ENCODE measurements around the gene DNAJB5.

DNAJB5 gene

DNA sequence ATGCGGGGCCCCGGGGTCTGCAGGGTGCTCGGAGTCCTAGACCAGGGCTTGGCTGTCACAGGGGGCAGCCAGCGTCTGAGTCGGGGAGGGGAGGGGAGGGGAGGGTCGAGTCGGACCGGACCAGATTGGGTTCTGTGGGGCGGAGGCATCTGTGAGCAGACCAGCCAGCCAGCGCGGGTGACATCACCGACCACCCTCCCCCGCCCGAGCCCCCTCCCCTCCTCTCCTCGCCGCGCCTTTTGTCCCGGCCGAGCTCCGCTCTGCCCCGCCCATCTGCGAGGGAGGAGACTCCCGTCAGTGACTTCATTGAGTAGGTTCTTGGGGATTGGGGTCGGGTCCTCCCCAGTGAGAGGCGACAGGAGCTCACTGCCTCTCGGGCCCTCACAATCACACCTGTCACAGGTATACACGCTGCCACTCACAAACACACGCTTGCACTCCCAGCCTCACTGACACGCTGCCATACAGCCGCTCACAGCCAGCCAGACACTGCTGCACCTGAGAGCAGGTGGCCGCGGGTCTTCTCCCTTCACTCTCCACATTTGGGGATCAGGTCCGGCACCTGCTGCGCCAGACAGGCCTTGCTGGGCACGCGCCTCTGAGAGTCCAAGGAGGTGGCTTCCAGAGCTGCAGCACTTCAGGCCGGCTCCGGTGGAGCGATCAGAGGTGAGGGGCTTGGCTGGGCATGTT, 546 bp downstream of the DNAJB5 start:
- Mint-ChIP-seq H3K27me3 (peaks cover 0 to 8% of the 10 kb centered on the region in 2 donors), H3K36me3 (ENCODE audit: insufficient read depth) (peaks cover 14% of the 10 kb centered on the region), H3K4me3 (peak overlapping the region; percentile 84 to 92), H3K27ac (no peak overlapping the region), H3K4me1 (ENCODE audit: low read depth in 2 of 2) (peaks cover 22 to 31% of the 10 kb centered on the region in 2 donors), H3K9me3 (no peaks in the 10 kb centered on the region)
- ATAC-seq (replicated peaks), result no peak
- no peak for DNase-seq

- DNase-seq, result no peak
- H3K36me3 Mint-ChIP-seq (ENCODE audit: insufficient read depth), result peaks cover 14% of the 10 kb centered on the region
- peaks cover 16 to 26% of the 10 kb centered on the region in 2 donors for H3K4me1 Mint-ChIP-seq (ENCODE audit: low read depth in 2 of 2)
- H3K4me3 Mint-ChIP-seq, result peak overlapping the region; percentile 84 to 92
- no peaks in the 10 kb centered on the region for H3K9me3 Mint-ChIP-seq
- no peaks in the 10 kb centered on the region for H3K27me3 Mint-ChIP-seq
- peak overlapping the region in 1 of 2 donors; percentile 13 for H3K27ac Mint-ChIP-seq
- no peak for ATAC-seq (replicated peaks)
Measured at GRCh38 chr9:34990908-34991606, 1.5 kb downstream of the DNAJB5 start.

DNA sequence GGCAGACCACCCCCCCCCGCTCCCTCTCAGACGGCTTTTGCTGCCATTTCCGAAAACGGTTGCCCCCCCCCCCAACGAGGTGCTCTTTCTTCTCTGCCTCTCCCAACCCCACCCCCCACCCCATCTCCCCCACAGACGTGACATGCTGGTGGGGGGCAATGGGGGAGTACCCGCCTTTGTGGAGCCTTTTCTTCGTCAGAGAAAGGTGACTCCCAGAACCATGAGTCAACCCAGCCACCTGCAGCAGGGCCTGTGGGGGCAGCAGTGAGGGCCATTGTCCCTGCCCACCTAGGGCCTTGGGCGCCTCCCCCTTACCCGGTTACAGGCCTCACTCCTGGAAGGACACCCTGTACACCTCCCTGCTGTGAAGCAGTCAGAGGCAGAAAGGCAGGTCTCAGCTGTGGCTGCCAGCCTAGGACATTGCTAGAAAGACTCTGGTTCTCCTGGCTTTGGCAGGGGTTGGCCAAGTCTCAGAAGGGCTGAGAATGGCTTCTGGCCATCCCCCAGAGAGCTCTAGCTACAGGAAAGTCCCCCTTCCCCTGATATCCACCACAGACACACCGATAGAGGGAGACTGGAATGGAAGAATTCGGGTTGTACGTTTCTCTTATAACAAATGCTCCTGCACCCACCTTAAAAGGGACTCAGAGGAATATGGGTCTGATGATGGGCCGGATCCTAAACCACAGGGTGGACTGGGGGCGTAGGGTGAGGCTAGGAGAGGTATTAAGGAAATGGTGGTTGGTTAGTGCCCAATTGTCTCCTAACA, 2.2 kb downstream of the DNAJB5 start:
- H3K27ac Mint-ChIP-seq, result peak overlapping the region in 1 of 2 donors; percentile 44
- H3K4me3 Mint-ChIP-seq, result no peak overlapping the region
- ATAC-seq (replicated peaks) (no peak), DNase-seq (no peak)
- H3K36me3 Mint-ChIP-seq (ENCODE audit: insufficient read depth), result peaks cover 14% of the 10 kb centered on the region
- no peaks in the 10 kb centered on the region for H3K27me3 Mint-ChIP-seq
- peaks cover 15 to 23% of the 10 kb centered on the region in 2 donors for H3K4me1 Mint-ChIP-seq (ENCODE audit: low read depth in 2 of 2)
- H3K9me3 Mint-ChIP-seq, result no peaks in the 10 kb centered on the region

GRCh38 chr9:34992376-34992951, 2.9 kb downstream of the DNAJB5 start:
- no peak overlapping the region for H3K27ac Mint-ChIP-seq
- H3K4me1 Mint-ChIP-seq (ENCODE audit: low read depth in 2 of 2), result peaks cover 11 to 17% of the 10 kb centered on the region in 2 donors
- H3K4me3 Mint-ChIP-seq, result no peak overlapping the region
- ATAC-seq (replicated peaks) (no peak), DNase-seq (no peak)
- no peaks in the 10 kb centered on the region for H3K9me3 Mint-ChIP-seq
- H3K27me3 Mint-ChIP-seq, result no peaks in the 10 kb centered on the region
- H3K36me3 Mint-ChIP-seq (ENCODE audit: insufficient read depth), result peaks cover 14% of the 10 kb centered on the region

GRCh38 chr9:34993502-34994259, 4.1 kb downstream of the DNAJB5 start:
- H3K9me3 Mint-ChIP-seq, result no peaks in the 10 kb centered on the region
- H3K36me3 Mint-ChIP-seq (ENCODE audit: insufficient read depth), result peaks cover 9% of the 10 kb centered on the region
- H3K4me3 Mint-ChIP-seq, result no peak overlapping the region
- ATAC-seq (replicated peaks) (no peak), DNase-seq (no peak)
- H3K4me1 Mint-ChIP-seq (ENCODE audit: low read depth in 2 of 2), result peaks cover 7 to 11% of the 10 kb centered on the region in 2 donors
- H3K27ac Mint-ChIP-seq, result peak overlapping the region in 1 of 2 donors; percentile 46
- no peaks in the 10 kb centered on the region for H3K27me3 Mint-ChIP-seq

- peaks cover 2 to 10% of the 10 kb centered on the region in 2 donors for H3K4me1 Mint-ChIP-seq (ENCODE audit: low read depth in 2 of 2)
- no peak for DNase-seq
- H3K4me3 Mint-ChIP-seq, result no peak overlapping the region
Measured at GRCh38 chr9:34994260-34994899, 4.8 kb downstream of the DNAJB5 start.

DNA sequence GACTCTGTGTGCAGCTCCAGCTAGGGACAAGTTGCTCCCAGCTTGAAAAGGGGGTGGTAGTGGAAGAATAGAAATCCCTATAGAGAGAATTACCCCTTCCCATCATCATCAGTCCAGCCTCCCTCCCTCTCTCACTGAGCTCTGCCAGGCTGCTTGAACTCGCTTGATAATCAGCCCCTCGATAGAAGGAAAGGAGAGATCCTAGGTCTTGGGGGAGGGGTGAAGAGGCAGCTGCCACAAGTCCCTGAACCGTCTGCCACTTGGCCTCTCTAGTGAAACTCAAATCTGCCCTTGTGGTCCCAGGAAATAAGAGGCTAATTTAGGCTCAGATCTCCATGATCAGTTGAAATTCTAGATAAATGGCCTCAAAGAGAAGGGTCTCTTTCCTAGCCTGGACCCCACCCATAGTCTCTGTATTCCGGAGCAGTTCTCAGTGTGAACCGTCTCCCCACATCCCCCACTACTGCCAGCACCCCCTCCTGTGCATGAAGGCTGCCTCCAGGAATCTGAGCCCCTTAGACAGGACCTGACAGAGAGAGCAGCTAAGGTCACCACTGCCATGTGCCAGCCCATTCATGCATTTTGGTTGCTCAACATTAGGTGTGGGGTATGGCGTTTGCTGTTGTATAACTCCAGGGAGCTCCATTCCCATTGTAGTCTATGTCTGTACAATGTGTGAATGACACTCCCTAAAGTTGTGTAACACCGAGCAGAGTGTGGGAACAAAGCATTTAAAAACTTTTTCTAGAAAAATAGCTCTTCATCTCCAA, 5.5 kb downstream of the DNAJB5 start:
- Mint-ChIP-seq H3K4me3 (no peak overlapping the region), H3K4me1 (ENCODE audit: low read depth in 2 of 2) (peaks cover 0 to 9% of the 10 kb centered on the region in 2 donors), H3K27ac (no peak overlapping the region), H3K9me3 (no peaks in the 10 kb centered on the region), H3K27me3 (no peaks in the 10 kb centered on the region), H3K36me3 (ENCODE audit: insufficient read depth) (peaks cover 7% of the 10 kb centered on the region)
- DNase-seq, result no peak
- ATAC-seq (replicated peaks), result no peak

More at GRCh38 chr9:34994260-34994899, 4.8 kb downstream of the DNAJB5 start:
- no peaks in the 10 kb centered on the region for H3K9me3 Mint-ChIP-seq
- ATAC-seq (replicated peaks), result no peak
- no peaks in the 10 kb centered on the region for H3K27me3 Mint-ChIP-seq
- H3K27ac Mint-ChIP-seq, result no peak overlapping the region
- peaks cover 7% of the 10 kb centered on the region for H3K36me3 Mint-ChIP-seq (ENCODE audit: insufficient read depth)

DNA sequence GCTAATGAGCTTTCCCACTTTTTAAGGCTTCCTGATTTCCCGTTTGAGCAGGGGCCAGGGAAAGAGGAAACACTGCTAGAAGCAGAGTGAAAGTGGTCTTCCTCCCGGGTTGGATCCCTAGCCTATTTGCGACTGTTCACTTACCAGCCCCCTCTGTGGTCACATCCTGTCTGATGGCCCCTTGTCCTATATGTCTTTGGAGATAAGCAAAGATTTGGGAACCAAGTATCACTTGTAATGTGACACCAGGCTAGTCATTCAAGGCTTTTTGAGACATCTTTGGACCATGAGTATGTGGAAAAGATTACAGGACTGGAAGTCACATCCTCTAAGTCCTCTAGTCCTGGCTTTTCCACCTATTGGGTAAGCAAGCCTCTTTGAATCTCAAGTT, 6.1 kb downstream of the DNAJB5 start:
- Mint-ChIP-seq H3K27me3 (no peaks in the 10 kb centered on the region), H3K27ac (no peak overlapping the region), H3K4me3 (no peak overlapping the region), H3K9me3 (no peaks in the 10 kb centered on the region), H3K4me1 (ENCODE audit: low read depth in 2 of 2) (peaks cover 0 to 5% of the 10 kb centered on the region in 2 donors), H3K36me3 (ENCODE audit: insufficient read depth) (peaks cover 7% of the 10 kb centered on the region)
- ATAC-seq (replicated peaks) (no peak), DNase-seq (no peak)

GRCh38 chr9:34996181-34996904, 6.8 kb downstream of the DNAJB5 start:
- Mint-ChIP-seq H3K4me1 (ENCODE audit: low read depth in 2 of 2) (no peaks in the 10 kb centered on the region), H3K27me3 (no peaks in the 10 kb centered on the region), H3K4me3 (no peak overlapping the region), H3K36me3 (ENCODE audit: insufficient read depth) (peaks cover 7% of the 10 kb centered on the region), H3K27ac (no peak overlapping the region), H3K9me3 (no peaks in the 10 kb centered on the region)
- no peak for DNase-seq
- ATAC-seq (replicated peaks), result no peak

DNA sequence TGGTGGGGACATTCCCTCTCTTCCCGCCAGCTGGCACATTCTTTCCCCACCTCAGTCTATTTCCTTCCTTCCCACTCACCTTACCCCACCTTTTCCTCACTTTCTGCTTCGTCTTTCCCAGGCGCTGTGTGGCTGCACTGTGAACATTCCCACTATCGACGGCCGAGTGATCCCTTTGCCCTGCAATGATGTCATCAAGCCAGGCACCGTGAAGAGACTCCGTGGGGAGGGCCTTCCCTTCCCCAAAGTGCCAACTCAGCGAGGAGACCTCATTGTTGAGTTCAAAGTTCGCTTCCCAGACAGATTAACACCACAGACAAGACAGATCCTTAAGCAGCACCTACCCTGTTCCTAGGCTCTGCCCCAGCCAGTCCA, 7.3 kb downstream of the DNAJB5 start:
- H3K9me3 Mint-ChIP-seq, result no peaks in the 10 kb centered on the region
- DNase-seq, result no peak
- no peaks in the 10 kb centered on the region for H3K4me1 Mint-ChIP-seq (ENCODE audit: low read depth in 2 of 2)
- H3K27ac Mint-ChIP-seq, result no peak overlapping the region
- no peak overlapping the region for H3K4me3 Mint-ChIP-seq
- ATAC-seq (replicated peaks), result no peak
- H3K27me3 Mint-ChIP-seq, result no peaks in the 10 kb centered on the region
- peaks cover 7% of the 10 kb centered on the region for H3K36me3 Mint-ChIP-seq (ENCODE audit: insufficient read depth)

DNA sequence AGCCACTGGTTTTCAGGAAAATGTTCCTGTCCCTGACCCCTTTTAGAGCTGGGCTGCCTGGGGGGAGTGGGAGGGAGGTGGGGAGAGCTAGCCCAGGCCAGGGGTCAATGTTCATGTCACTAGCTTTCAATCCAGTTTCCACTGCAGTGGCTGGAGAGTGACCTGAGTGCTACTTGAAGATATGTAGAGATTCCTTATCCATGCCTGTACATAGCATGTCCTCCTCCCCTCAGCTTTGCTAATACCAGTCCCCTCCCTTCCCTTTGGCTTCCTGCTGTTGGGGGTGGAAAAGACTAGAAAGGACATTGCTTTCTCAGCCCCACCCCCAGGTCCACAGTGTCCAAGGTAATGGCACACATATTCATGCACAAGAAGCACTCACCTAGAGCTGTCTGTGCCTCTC, 7.8 kb downstream of the DNAJB5 start:
- Mint-ChIP-seq H3K27me3 (no peaks in the 10 kb centered on the region), H3K36me3 (ENCODE audit: insufficient read depth) (peaks cover 4% of the 10 kb centered on the region), H3K27ac (no peak overlapping the region), H3K9me3 (no peaks in the 10 kb centered on the region), H3K4me3 (no peak overlapping the region), H3K4me1 (ENCODE audit: low read depth in 2 of 2) (no peaks in the 10 kb centered on the region)
- ATAC-seq (replicated peaks), result no peak
- DNase-seq, result no peak

Data from effector memory CD8-positive, alpha-beta T cell (primary cell).